OCI-LY3 (cell line): ENCODE results near the gene PALS2.

Experiments
- CTCF ChIP-seq: fragments of 200-600, 300-600 bp; sonication (generic); IDR thresholded peaks from 2 replicates; pipeline ENCODE4 v1.5.1; 2014; ENCODE audit warnings: antibody characterized with exemption, low read length, low read depth
- EZH2phosphoT487 ChIP-seq: fragments of 200-600 bp; shearing (Covaris generic); IDR thresholded peaks from 2 replicates; pipeline ENCODE4 v1.6.1; 2018; ENCODE audit warnings: antibody characterized with exemption, mixed run types, low read depth

GRCh38 chr7:24604630-24605029 lies 31.4 kb downstream of the PALS2 start:
- no peak for TF ChIP-seq CTCF
- no peak for TF ChIP-seq EZH2phosphoT487
